Measurements from ENCODE around the gene DPYSL5. TPM values are rescaled to one million over a fixed set of nuclear protein-coding genes. Genes with fewer than 3 reads are reported as not detected.

DPYSL5 gene
- total and polyA plus RNA-seq, 10 of the 15 experiments (the other 5 are each of a cell fraction or from before 2014, with no cell fraction given) = not detected

DNA sequence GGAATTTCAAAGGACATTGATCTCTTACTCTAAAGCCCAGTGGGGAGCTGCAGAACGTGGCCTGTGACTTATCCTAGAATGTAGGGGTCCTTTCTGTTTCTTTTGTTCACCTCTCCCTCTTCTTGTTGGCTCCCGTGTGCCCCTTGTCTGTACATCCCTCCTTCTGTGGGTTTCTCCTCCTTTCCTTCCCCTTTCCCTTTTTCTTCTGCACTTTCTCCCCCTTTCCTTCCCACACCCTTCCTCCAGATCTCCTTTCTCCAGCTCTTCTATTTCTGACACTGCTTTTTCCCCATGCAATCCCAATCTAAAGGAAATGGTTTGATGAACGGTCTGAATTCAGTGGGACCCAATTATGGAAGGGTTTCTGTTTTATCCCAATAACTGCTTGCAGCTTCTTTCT is 87.1 kb downstream of the DPYSL5 start:
- ATAC-seq (no peak), DNase-seq (ENCODE audit: low read depth, low spot score) (no peak), FAIRE-seq (no peak)
- H2AFZ ChIP-seq (ENCODE audit: control insufficient read depth, low read depth, low read length) = no peak overlapping the region
- no peaks in the 10 kb centered on the region for H3K79me2 ChIP-seq (ENCODE audit: control insufficient read depth, insufficient read depth, low read length)
- ChIA-PET CTCF (interaction anchor here (0.6 to 2.4 kb wide), 4 partner anchors 8 to 361 kb away, joined by 3 to 10 read pairs (median 4); no protein-coding TSS in a partner anchor), SMC1A (ENCODE audit: uncharacterized antibody, unreplicated experiment) (no interaction called here), POLR2A (no interaction called here), RAD21 (ENCODE audit: unreplicated experiment) (no interaction called here)
- intact Hi-C loops (cut with micrococcal nuclease; ENCODE audit: unreplicated experiment) (no loop called here), in situ Hi-C loops (cut with MboI) (no loop called here)
- BruUV-seq (replicated peaks) = no TSS peak
- H3K36me3 ChIP-seq (ENCODE audit: control insufficient read depth in 2 of 2, insufficient read depth in 2 of 2, low read length in 1 of 2) = no peaks in the 10 kb centered on the region
- H3K4me3 ChIP-seq = no peak overlapping the region
- H3K27ac ChIP-seq (ENCODE audit: control insufficient read depth, insufficient read depth) = no peak overlapping the region
- no peak overlapping the region for H3K9ac ChIP-seq (ENCODE audit: control insufficient read depth, insufficient read depth, low read length)
- WGBS (ENCODE audit: insufficient coverage, insufficient replicate concordance, low lambda C conversion rate, missing lambda C conversion rate) = 7% methylated on average over 3 of the region's 3 CpGs
- peaks cover 0 to 1% of the 10 kb centered on the region in 2 experiments; a peak in 3 of 4 replicates for H3K27me3 ChIP-seq (replicated peaks in 1 of 2; ENCODE audit: control insufficient read depth in 2 of 2, insufficient read depth in 2 of 2, low read length in 1 of 2)
- no peaks in the 10 kb centered on the region for H4K20me1 ChIP-seq (ENCODE audit: control insufficient read depth, insufficient read depth)
- no peaks in the 10 kb centered on the region for H3K9me3 ChIP-seq (replicated peaks; ENCODE audit: control insufficient read depth, insufficient read depth, low read length)
- H3K4me1 ChIP-seq (ENCODE audit: control insufficient read depth, insufficient read depth, low read length) = no peaks in the 10 kb centered on the region
- no peak overlapping the region for H3K4me2 ChIP-seq (ENCODE audit: control insufficient read depth, insufficient read depth)
- TF ChIP-seq STAT1 (conservative IDR thresholded peaks at IDR 0.05) (no peak), STAT3 (IDR thresholded peaks at IDR 0.05; ENCODE audit: low read depth, low read length) (no peak), GATAD2B (conservative IDR thresholded peaks at IDR 0.05; ENCODE audit: low read depth) (no peak), ZZZ3 (IDR thresholded peaks at IDR 0.05; ENCODE audit: control insufficient read depth, insufficient read length, low read depth) (no peak), EED (IDR thresholded peaks at IDR 0.05; ENCODE audit: low read depth) (no peak), CEBPZ (IDR thresholded peaks at IDR 0.05; ENCODE audit: low read depth, low read length) (no peak), TARDBP (IDR thresholded peaks at IDR 0.05; ENCODE audit: borderline replicate concordance) (no peak), NR2C2 (IDR thresholded peaks at IDR 0.05; ENCODE audit: borderline replicate concordance, control insufficient read depth, insufficient read length, low read depth) (no peak), ZNF384 (IDR thresholded peaks at IDR 0.05; ENCODE audit: borderline replicate concordance, low read depth, low read length) (no peak), ZBTB4 (CRISPR knock-in tag; IDR thresholded peaks at IDR 0.05) (no peak), MXI1 (IDR thresholded peaks at IDR 0.05; ENCODE audit: low read depth, low read length) (no peak)
- TF ChIP-seq, protein P1, sequence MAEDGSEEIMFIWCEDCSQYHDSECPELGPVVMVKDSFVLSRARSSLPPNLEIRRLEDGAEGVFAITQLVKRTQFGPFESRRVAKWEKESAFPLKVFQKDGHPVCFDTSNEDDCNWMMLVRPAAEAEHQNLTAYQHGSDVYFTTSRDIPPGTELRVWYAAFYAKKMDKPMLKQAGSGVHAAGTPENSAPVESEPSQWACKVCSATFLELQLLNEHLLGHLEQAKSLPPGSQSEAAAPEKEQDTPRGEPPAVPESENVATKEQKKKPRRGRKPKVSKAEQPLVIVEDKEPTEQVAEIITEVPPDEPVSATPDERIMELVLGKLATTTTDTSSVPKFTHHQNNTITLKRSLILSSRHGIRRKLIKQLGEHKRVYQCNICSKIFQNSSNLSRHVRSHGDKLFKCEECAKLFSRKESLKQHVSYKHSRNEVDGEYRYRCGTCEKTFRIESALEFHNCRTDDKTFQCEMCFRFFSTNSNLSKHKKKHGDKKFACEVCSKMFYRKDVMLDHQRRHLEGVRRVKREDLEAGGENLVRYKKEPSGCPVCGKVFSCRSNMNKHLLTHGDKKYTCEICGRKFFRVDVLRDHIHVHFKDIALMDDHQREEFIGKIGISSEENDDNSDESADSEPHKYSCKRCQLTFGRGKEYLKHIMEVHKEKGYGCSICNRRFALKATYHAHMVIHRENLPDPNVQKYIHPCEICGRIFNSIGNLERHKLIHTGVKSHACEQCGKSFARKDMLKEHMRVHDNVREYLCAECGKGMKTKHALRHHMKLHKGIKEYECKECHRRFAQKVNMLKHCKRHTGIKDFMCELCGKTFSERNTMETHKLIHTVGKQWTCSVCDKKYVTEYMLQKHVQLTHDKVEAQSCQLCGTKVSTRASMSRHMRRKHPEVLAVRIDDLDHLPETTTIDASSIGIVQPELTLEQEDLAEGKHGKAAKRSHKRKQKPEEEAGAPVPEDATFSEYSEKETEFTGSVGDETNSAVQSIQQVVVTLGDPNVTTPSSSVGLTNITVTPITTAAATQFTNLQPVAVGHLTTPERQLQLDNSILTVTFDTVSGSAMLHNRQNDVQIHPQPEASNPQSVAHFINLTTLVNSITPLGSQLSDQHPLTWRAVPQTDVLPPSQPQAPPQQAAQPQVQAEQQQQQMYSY (CRISPR knock-in tag; IDR thresholded peaks at IDR 0.05) = no peak
- TF ChIP-seq, protein P2, sequence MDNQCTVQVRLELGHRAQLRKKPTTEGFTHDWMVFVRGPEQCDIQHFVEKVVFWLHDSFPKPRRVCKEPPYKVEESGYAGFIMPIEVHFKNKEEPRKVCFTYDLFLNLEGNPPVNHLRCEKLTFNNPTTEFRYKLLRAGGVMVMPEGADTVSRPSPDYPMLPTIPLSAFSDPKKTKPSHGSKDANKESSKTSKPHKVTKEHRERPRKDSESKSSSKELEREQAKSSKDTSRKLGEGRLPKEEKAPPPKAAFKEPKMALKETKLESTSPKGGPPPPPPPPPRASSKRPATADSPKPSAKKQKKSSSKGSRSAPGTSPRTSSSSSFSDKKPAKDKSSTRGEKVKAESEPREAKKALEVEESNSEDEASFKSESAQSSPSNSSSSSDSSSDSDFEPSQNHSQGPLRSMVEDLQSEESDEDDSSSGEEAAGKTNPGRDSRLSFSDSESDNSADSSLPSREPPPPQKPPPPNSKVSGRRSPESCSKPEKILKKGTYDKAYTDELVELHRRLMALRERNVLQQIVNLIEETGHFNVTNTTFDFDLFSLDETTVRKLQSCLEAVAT (IDR thresholded peaks at IDR 0.05) = no peak

Data from GM12878 (cell line).